GM19240 (cell line): ENCODE results near the gene SCN3B.
"Not testable (repeated sequence)": the region's sequence is repeated elsewhere in the genome, so short reads cannot be mapped to it uniquely, and the experiment has no call there.

Experiments
- DNase-seq: peaks from one replicate; pipeline ENCODE4 v3.0.0; 2011; ENCODE audit warnings: low spot score; ENCODE audit not compliant: insufficient read length

The SCN3B gene

GRCh38 chr11:123654566-123655081 is at the start of gene SCN3B:
Gene SCN3B, minus strand, starts transcription at chr11:123654624. Its CDS starts 823 bp downstream, at chr11:123653801.
- no peak for DNase-seq

- DNase-seq = no peak
Observed at GRCh38 chr11:123702696-123703095, 48.3 kb upstream of the SCN3B start.

DNA sequence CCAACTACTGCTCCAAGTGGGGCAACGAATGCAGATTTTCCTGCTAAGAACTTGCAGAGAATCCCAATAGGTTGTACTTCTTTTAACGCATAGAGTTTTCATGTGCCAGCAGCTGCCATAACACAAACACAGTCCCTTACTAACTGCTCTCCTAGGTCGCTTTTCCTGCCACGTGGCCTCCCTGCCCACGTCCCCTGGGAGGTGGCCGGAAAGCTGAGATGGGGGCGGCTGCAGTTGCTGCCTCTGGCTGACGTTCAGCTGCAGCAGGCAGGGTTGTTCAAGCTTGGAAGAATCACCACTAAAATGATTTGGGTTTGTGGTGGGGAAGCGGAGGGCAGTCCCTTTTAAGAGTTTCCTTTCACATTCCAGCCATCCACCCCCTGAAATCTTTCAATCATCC is 47.7 kb upstream of the SCN3B start:
- no peak for DNase-seq

DNA sequence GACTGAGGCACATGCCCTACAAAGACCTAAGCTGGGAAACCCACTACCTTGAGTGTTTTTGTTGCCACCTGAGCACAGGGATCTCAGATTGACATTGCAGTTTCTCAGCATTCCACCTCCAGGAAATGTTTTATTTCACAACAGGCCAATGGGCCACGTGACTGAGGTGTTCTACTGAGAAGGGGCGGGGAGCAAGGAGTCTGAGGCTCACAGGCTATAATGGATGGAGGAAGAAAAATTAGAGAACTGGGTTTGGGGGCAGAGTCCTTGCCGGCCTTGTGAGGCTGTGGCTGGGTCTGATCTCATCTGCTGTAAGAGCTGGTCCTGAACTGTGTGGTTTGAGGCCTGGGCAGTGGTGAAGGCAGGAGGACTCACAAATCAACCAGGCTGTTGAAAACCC is 46.3 kb upstream of the SCN3B start:
- no peak for DNase-seq

DNA sequence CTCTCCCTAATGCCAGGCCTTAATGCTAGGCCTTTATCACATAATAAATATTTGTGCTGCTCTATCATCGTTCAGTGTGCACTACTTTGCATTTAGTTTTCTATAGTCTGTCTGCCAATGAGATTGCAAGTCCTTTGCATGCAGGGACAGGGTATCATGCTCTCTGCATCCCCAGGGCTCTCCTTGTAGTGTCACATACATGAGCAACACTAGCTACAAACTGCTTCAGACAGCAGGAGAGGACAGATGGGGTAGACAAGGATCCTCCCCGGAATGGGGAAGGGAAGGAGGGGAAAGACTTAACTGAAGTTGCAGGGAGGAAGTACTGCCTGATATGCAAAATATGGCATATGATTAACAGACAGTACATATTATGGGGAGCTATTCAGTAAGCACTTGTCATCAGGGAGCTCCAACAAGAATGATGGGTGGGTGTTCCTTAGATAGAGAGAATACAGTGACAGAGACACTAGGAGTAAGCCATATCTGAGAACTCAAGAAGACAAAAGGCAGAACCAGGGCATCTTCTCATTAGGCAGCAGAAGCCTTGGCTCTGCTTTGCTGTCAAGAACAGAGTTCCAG is 44.2 kb upstream of the SCN3B start:
- DNase-seq = no peak

DNA sequence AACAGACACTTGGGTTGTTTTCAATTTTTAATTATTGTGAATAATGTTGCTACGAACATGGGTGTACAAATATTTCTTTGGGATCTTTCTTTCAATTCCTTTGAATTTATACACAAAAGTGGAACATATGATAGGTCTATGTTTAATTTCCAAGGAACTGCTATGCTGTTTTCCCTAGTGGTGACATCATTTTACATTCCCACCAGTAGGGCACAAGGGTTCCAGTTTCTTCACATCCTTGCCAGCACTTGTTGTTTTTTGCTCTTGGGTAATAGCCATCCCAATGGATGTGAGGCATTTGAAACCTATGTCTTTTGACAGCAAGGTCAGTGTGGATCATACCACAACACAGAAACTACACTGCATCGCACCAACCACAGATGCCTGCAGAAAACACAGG is 41.8 kb upstream of the SCN3B start:
- no peak for DNase-seq

DNA sequence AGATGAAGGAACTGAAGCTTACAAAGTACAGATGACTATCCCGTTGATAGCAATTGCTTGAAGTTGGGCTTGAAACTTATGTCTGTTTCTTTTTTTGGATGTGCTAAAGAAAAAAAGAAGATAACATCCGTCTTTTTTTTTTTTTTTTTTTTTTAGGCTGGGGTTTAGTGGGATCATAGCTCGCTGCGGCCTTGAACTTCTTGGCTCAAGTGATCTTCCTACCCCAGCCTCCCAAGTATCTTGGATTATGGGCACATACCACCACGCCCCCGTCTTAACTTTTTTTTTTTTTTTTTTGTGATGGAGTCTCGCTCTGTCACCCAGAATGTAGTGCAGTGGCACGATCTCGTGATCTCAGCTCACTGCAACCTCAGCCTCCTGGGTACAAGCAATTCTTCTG is 40.8 kb upstream of the SCN3B start:
- no peak for DNase-seq

- no peak for DNase-seq
Observed at GRCh38 chr11:123694551-123694950, 40.1 kb upstream of the SCN3B start.

DNA sequence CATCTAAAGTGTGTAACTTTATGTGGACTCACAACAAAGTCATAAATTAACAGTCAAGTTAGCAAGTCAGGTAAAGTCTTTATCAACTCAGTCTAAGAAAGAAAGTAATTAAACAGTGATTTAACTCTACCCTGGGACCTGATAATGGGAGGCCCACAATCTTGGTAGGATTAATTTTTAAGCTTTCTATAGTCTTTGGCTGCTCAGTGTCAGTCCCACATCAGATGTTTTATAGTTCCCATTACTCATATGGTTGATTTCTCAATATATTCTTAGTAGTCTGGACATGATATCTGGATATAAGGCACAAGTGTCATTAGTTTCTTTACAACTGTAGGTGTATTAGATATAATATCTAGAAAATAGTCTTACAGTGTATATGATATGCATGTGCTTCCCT is 38.5 kb upstream of the SCN3B start:
- DNase-seq = no peak

DNA sequence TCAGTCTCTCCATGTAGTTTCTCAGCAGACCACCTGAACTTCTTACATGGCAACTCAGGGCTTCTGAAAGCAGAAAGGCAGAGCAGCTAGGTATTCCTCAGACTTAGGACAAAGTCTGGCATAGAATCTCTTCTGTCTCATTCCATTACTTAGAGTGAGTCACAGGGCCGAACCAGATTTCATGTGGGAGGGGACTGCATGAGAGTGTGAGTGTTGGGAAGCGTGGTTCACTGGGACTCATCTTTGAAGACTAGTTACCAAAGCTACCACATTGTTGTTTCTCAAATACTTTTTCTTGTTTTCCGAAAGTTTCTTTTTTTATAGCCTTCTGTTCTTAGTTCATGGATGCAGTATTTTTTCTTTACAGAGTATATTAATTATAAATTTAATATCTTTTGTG is 36.1 kb upstream of the SCN3B start:
- no peak for DNase-seq

DNA sequence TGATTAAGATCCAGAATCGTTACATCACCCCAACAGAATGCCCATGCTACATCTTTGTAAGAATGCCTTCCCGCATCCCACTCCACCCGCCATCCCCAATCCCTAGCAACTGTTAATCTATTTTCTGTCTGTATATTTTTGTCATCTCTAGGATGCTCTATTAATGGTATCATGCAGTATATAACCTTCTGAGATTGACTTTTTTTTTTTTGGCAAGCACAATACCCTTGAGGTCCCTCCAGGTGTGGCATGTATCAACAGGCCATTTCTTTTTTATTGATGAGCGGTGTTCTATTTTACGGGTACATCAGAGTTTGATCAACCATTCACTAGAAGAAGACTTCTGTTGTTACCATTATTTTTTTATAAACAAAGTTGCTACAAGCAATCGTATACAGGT is 30.2 kb upstream of the SCN3B start:
- DNase-seq = no peak

GRCh38 chr11:123683428-123684170 is 29.2 kb upstream of the SCN3B start:
- no peak for DNase-seq

DNA sequence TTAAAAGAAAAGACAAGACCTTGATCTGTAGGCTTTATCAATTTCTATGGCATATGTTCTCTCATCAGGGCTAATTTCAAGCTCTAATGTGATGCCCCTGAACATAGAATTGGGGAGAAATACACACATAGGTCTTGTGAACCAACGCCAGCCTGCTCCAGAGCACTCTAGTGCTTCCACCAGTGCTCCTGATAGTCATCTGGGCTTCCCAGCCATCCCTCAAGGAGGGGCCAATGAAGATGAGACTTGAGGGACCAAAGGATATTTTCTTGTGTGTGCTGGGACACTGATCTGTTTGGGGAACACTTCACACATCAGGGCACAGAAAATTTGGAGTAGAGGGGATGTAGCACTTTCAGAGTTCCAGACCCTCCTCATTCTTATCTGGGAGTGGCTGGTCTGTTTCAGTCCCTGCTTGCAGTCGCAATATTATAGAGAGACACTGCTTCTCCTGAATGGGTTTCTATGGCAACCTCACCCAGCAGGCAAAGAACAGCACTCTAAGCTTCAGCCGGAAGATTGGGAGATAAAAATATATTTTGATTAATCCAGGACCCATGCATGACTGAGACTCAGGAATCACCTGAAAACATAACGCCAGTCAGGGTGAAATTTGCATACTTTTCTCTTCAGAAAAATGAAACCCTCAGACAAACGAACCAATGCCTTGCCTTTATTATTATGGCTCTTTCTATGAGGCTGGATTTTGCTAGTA is 28.4 kb upstream of the SCN3B start:
- no peak for DNase-seq

GRCh38 chr11:123681030-123681429 is 26.6 kb upstream of the SCN3B start:
- no peak for DNase-seq

- DNase-seq = no peak
Observed at GRCh38 chr11:123678246-123678645, 23.8 kb upstream of the SCN3B start.

GRCh38 chr11:123677510-123677909 is 23.1 kb upstream of the SCN3B start:
- DNase-seq = no peak

DNA sequence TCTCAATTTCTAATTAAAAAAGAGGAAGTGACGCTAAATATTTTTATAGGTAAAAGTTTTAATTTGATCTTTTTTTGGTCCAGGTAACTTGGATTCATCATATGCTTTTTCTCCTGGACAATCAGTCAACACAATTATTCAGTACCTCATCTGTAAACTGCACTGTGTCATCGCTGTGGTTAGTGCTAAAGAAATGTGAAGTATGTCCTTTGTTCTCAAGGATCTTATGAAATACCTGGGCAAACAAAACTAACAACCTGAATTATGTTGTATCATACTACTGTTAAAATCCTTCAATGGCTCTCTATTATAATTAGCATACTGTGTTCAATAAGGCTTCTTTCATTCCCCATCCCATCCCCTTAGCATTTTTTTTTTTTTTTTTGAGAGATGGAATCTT is 19.9 kb upstream of the SCN3B start:
- DNase-seq = no peak

DNA sequence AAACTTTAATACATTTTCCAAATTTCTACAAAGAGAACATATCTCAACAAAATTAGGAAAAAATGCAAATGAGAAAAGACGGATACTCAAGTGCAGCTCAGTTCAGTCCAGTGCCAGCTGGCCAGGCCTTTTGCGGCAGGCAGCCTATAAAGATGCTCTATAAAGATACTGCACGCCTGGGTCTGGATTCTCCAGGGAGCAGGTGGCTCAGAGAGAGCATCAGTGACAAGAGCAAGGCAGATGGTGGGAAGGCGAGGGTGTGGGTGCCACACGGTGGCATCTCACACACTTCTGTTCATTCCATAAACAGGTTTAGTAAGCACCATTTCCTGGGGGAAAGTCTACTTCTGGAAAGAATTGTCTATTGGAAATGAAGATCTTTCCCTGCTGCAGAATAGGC is 18.1 kb upstream of the SCN3B start:
- no peak for DNase-seq

- no peak for DNase-seq
Observed at GRCh38 chr11:123671534-123671933, 17.1 kb upstream of the SCN3B start.

DNA sequence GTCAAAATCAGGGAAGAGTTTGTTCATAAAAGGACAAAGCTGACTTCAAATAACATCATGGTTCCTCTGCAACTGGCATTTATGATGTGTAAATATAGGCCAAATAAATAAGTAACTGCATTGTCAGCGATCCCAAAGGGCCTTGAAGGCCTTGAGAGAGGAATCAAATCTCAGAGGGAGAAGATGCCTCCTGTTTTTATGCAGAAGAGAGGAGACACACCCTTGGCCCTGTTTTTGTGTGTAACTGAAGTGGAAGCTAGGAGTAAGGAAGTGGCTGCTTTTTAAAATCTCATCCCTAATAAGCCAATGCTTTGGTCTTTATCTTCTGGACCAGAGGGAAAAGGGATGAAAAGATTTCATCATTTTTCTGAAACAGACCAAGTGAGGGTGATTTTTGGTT is 15.7 kb upstream of the SCN3B start:
- DNase-seq = no peak

DNA sequence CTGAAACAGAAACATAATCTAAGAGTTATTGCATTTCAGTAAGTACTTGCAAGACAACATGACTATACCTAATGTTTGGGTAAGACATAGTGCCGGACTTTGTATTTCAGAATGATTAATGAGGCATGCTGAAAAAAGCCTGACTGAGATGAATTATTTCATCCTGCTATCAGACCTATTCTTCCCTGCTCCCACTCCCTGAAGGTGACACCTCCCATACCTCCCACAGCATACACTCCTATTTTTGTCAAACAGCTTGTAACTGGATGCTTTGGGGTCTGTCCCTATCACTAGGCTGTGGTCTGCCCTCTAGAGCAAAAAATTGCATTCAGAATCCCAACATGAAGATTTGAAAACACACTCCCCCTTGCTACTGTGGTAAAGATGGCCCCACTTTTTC is 10.9 kb upstream of the SCN3B start:
- no peak for DNase-seq

GRCh38 chr11:123659965-123660364 is 5.5 kb upstream of the SCN3B start:
- DNase-seq = not testable (repeated sequence)

GRCh38 chr11:123659311-123659710 is 4.9 kb upstream of the SCN3B start:
- DNase-seq = no peak
